Cardiac atrium fibroblast (primary cell): ENCODE results near the gene TBXT. TPM values are rescaled to one million over a fixed set of nuclear protein-coding genes. Genes with fewer than 3 reads are reported as not detected.

Experiments used
- total RNA-seq: library from RNA; depleted of rRNA; stranded (reverse); fragments of >200 nt; gene quantifications from 2 replicates; pipeline ENCODE4 v1.2.3, GENCODE V29; 2015

The TBXT gene, protein sequence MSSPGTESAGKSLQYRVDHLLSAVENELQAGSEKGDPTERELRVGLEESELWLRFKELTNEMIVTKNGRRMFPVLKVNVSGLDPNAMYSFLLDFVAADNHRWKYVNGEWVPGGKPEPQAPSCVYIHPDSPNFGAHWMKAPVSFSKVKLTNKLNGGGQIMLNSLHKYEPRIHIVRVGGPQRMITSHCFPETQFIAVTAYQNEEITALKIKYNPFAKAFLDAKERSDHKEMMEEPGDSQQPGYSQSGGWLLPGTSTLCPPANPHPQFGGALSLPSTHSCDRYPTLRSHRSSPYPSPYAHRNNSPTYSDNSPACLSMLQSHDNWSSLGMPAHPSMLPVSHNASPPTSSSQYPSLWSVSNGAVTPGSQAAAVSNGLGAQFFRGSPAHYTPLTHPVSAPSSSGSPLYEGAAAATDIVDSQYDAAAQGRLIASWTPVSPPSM
- total RNA-seq: not detected in 2 replicates

DNA sequence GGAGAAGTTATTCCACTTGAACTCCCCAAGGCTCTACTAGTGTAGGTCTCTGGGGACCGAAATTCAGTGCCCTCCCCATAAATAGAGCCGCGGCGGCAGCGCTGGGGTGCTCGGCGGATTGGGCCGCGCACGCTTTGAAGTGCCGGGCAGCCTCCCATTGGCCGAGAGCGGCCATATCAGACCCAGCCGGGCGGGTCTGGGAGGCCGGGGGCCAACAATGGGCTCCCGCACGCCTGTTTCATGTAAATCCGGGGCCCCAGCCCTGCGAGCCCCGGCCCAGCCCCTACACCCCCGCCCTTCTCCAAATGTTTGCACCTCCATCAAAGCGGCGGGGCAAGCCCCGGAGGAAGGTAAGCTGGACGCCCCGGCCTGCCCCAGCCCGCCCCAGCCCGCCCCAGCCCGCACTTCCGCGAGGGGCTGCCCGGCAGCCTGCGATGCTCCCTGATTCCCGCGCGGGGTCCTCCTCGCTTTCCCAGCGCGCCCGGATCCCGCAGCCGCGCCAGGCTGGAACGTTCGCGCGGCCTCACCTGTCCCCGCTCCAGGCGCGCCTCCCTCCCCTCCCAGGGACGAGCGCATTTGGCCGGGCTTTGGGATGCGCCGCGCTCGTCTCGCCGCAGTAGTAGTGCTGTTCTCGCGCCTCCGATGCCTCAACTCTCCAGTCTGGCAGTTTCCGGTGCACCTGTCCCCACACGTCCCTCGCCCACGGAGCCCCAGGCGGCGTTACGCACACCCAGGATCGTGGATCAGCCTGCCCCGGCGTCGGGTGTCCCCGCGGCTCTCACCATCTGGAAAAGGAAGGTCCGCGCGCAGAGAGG is at the start of gene TBXT:
Gene TBXT, minus strand, starts transcription at position 51 of the 815 bp plus-strand sequence. CDS start 260 bp downstream, outside the sequence.

Other genes with a start within 250 kb of the TBXT start
- not detected in 2 replicates for gene PRR18, start 140.5 kb upstream of the TBXT start, total RNA-seq
- 56.4 and 63.7 TPM in 2 replicates for gene SFT2D1, start 174.7 kb upstream of the TBXT start, total RNA-seq
- gene MPC1, start 215.1 kb upstream of the TBXT start, total RNA-seq: 28.5 and 33.5 TPM in 2 replicates